Activated CD4-positive, alpha-beta memory T cell treated with anti-CD3 and anti-CD28 coated beads, Interleukin-2, amount 10 ng/mL, durations not matched to agents 7 days and 5 days (primary cell): Measurements from ENCODE around the gene XPNPEP1. TPM values are rescaled to one million over a fixed set of nuclear protein-coding genes. Genes with fewer than 3 reads are reported as not detected.

Experiments used
- CTCF ChIA-PET: fragments of 350-600 bp; sonication (Branson Sonifier 250); formaldehyde crosslinking; loops from one replicate; lab custom pipeline; 2021; ENCODE audit warnings: antibody characterized with exemption, inconsistent platforms; lab: Charles Lee
- POLR2A ChIA-PET: fragments of 350-600 bp; sonication (Branson Sonifier 250); formaldehyde crosslinking; loops from one replicate; lab custom pipeline; 2021; ENCODE audit warnings: antibody characterized with exemption; lab: Charles Lee
- DNase-seq: peaks from one replicate; pipeline ENCODE4 v3.0.0-alpha.2; 2020
- H3K27ac Mint-ChIP-seq: one replicate; pipeline ENCODE4 v1.8.0; 2021; ENCODE audit warnings: mild to moderate bottlenecking, mixed read lengths
- H3K27me3 Mint-ChIP-seq: one replicate; pipeline ENCODE4 v1.8.0; 2021; ENCODE audit warnings: mixed read lengths
- H3K36me3 Mint-ChIP-seq: one replicate; pipeline ENCODE4 v1.8.0; 2021; ENCODE audit warnings: low read depth, mixed read lengths
- H3K4me1 Mint-ChIP-seq: one replicate; pipeline ENCODE4 v1.8.0; 2021; ENCODE audit warnings: mixed read lengths
- H3K4me3 Mint-ChIP-seq: one replicate; pipeline ENCODE4 v1.8.0; 2021; ENCODE audit warnings: mild to moderate bottlenecking, mixed read lengths
- H3K9me3 Mint-ChIP-seq: one replicate; pipeline ENCODE4 v1.8.0; 2021; ENCODE audit warnings: mixed read lengths
- total RNA-seq, 2 experiments: library from RNA; stranded (reverse); gene quantifications; one replicate each; pipeline ENCODE4 v1.2.3, GENCODE V29; 2021

Gene XPNPEP1
- total RNA-seq, 2 experiments from 2014 or later: 78.7 to 90.3 TPM

- ChIA-PET CTCF (interaction anchor here (0.9 to 2.8 kb wide), 3 partner anchors 8 to 11 kb away, joined by 3 to 16 read pairs (median 3); no protein-coding TSS in a partner anchor), POLR2A (interaction anchor here (1.4 kb wide), 1 partner anchor 15 kb away, joined by 3 read pairs; no protein-coding TSS in a partner anchor)
- H3K9me3 Mint-ChIP-seq: no peaks in the 10 kb centered on the region
- peaks cover 36% of the 10 kb centered on the region for H3K4me1 Mint-ChIP-seq
- H3K27ac Mint-ChIP-seq: peak overlapping the region; percentile 13
- no peak overlapping the region for H3K4me3 Mint-ChIP-seq
- H3K27me3 Mint-ChIP-seq: no peaks in the 10 kb centered on the region
- DNase-seq: no peak
- peaks cover 67% of the 10 kb centered on the region for H3K36me3 Mint-ChIP-seq
Measured at GRCh38 chr10:109894516-109894915, 28.8 kb downstream of the XPNPEP1 start.

GRCh38 chr10:109893386-109893785, 29.9 kb downstream of the XPNPEP1 start:
- H3K27me3 Mint-ChIP-seq: no peaks in the 10 kb centered on the region
- H3K27ac Mint-ChIP-seq: no peak overlapping the region
- no peaks in the 10 kb centered on the region for H3K9me3 Mint-ChIP-seq
- no peak for DNase-seq
- POLR2A ChIA-PET: interaction anchor here (1.4 to 2.5 kb wide), 2 partner anchors 10 to 16 kb away, joined by 3 to 17 read pairs; no protein-coding TSS in a partner anchor
- H3K4me1 Mint-ChIP-seq: peaks cover 36% of the 10 kb centered on the region
- CTCF ChIA-PET: interaction anchor here (1.0 to 2.8 kb wide), 4 partner anchors 9 to 17 kb away, joined by 3 to 16 read pairs (median 4); no protein-coding TSS in a partner anchor
- no peak overlapping the region for H3K4me3 Mint-ChIP-seq
- H3K36me3 Mint-ChIP-seq: peaks cover 65% of the 10 kb centered on the region

- Mint-ChIP-seq H3K27me3 (no peaks in the 10 kb centered on the region), H3K9me3 (no peaks in the 10 kb centered on the region), H3K4me3 (no peak overlapping the region), H3K27ac (no peak overlapping the region), H3K4me1 (peaks cover 36% of the 10 kb centered on the region), H3K36me3 (peaks cover 65% of the 10 kb centered on the region)
- ChIA-PET CTCF (interaction anchor here (1.0 to 2.8 kb wide), 5 partner anchors 9 to 17 kb away, joined by 3 to 16 read pairs (median 3); no protein-coding TSS in a partner anchor), POLR2A (interaction anchor here (1.0 to 2.5 kb wide), 3 partner anchors 10 to 184 kb away, joined by 3 to 17 read pairs (median 4); no protein-coding TSS in a partner anchor)
- no peak for DNase-seq
Measured at GRCh38 chr10:109892931-109893330, 30.4 kb downstream of the XPNPEP1 start.

GRCh38 chr10:109892117-109892516, 31.2 kb downstream of the XPNPEP1 start:
- ChIA-PET POLR2A (interaction anchor here (1.0 to 2.5 kb wide), 4 partner anchors 11 to 185 kb away, joined by 3 to 17 read pairs (median 4); no protein-coding TSS in a partner anchor), CTCF (interaction anchor here (0.8 to 2.8 kb wide), 6 partner anchors 9 to 138 kb away, joined by 3 to 16 read pairs (median 4); no protein-coding TSS in a partner anchor)
- no peak overlapping the region for H3K4me3 Mint-ChIP-seq
- H3K27ac Mint-ChIP-seq: peak overlapping the region; percentile 22
- DNase-seq: no peak
- peaks cover 40% of the 10 kb centered on the region for H3K4me1 Mint-ChIP-seq
- peaks cover 64% of the 10 kb centered on the region for H3K36me3 Mint-ChIP-seq
- H3K27me3 Mint-ChIP-seq: no peaks in the 10 kb centered on the region
- H3K9me3 Mint-ChIP-seq: no peaks in the 10 kb centered on the region

GRCh38 chr10:109891105-109891504, 32.2 kb downstream of the XPNPEP1 start:
- Mint-ChIP-seq H3K4me3 (no peak overlapping the region), H3K27me3 (no peaks in the 10 kb centered on the region), H3K36me3 (peaks cover 67% of the 10 kb centered on the region), H3K27ac (no peak overlapping the region), H3K9me3 (no peaks in the 10 kb centered on the region), H3K4me1 (peaks cover 51% of the 10 kb centered on the region)
- DNase-seq: no peak
- CTCF ChIA-PET: interaction anchor here (0.6 to 2.5 kb wide), 3 partner anchors 12 to 256 kb away, joined by 3 to 9 read pairs (median 3); no protein-coding TSS in a partner anchor
- POLR2A ChIA-PET: interaction anchor here (0.7 to 2.5 kb wide), 2 partner anchors 12 to 20 kb away, joined by 3 to 17 read pairs; no protein-coding TSS in a partner anchor

- Mint-ChIP-seq H3K27me3 (no peaks in the 10 kb centered on the region), H3K9me3 (no peaks in the 10 kb centered on the region), H3K27ac (peak overlapping the region; percentile 21), H3K4me1 (peaks cover 59% of the 10 kb centered on the region), H3K36me3 (peaks cover 69% of the 10 kb centered on the region), H3K4me3 (no peak overlapping the region)
- no peak for DNase-seq
- CTCF ChIA-PET: interaction anchor here (1.0 to 2.5 kb wide), 2 partner anchors 13 to 257 kb away, joined by 3 to 9 read pairs; no protein-coding TSS in a partner anchor
- POLR2A ChIA-PET: interaction anchor here (1.1 to 1.4 kb wide), 2 partner anchors 13 to 189 kb away, joined by 4 to 6 read pairs; no protein-coding TSS in a partner anchor
Measured at GRCh38 chr10:109889867-109890266, 33.4 kb downstream of the XPNPEP1 start.

- Mint-ChIP-seq H3K36me3 (peaks cover 79% of the 10 kb centered on the region), H3K4me1 (peaks cover 54% of the 10 kb centered on the region), H3K4me3 (no peak overlapping the region), H3K9me3 (no peaks in the 10 kb centered on the region), H3K27ac (no peak overlapping the region), H3K27me3 (no peaks in the 10 kb centered on the region)
- DNase-seq: no peak
- ChIA-PET POLR2A (interaction anchor here (2.2 kb wide), 1 partner anchor 15 kb away, joined by 6 read pairs; no protein-coding TSS in a partner anchor), CTCF (no interaction called here)
Measured at GRCh38 chr10:109887776-109888175, 35.5 kb downstream of the XPNPEP1 start.

GRCh38 chr10:109887243-109887642, 36.1 kb downstream of the XPNPEP1 start:
- H3K4me3 Mint-ChIP-seq: no peak overlapping the region
- H3K36me3 Mint-ChIP-seq: peaks cover 81% of the 10 kb centered on the region
- CTCF ChIA-PET: interaction anchor here (0.8 kb wide), 1 partner anchor 8 kb away, joined by 3 read pairs; no protein-coding TSS in a partner anchor
- H3K4me1 Mint-ChIP-seq: peaks cover 50% of the 10 kb centered on the region
- H3K27me3 Mint-ChIP-seq: no peaks in the 10 kb centered on the region
- no peaks in the 10 kb centered on the region for H3K9me3 Mint-ChIP-seq
- POLR2A ChIA-PET: interaction anchor here (2.2 kb wide), 1 partner anchor 16 kb away, joined by 6 read pairs; no protein-coding TSS in a partner anchor
- DNase-seq: no peak
- H3K27ac Mint-ChIP-seq: no peak overlapping the region

GRCh38 chr10:109886781-109887140, 36.5 kb downstream of the XPNPEP1 start:
- ChIA-PET POLR2A (interaction anchor here (2.2 kb wide), 1 partner anchor 16 kb away, joined by 6 read pairs; no protein-coding TSS in a partner anchor), CTCF (interaction anchor here (0.8 kb wide), 1 partner anchor 9 kb away, joined by 3 read pairs; no protein-coding TSS in a partner anchor)
- Mint-ChIP-seq H3K9me3 (no peaks in the 10 kb centered on the region), H3K27me3 (no peaks in the 10 kb centered on the region), H3K36me3 (peaks cover 79% of the 10 kb centered on the region), H3K4me1 (peaks cover 45% of the 10 kb centered on the region), H3K4me3 (no peak overlapping the region), H3K27ac (peak overlapping the region; percentile 2)
- DNase-seq: no peak

- peaks cover 42% of the 10 kb centered on the region for H3K4me1 Mint-ChIP-seq
- no peaks in the 10 kb centered on the region for H3K9me3 Mint-ChIP-seq
- H3K27me3 Mint-ChIP-seq: no peaks in the 10 kb centered on the region
- peak overlapping the region; percentile 2 for H3K27ac Mint-ChIP-seq
- ChIA-PET CTCF (interaction anchor here (0.8 kb wide), 1 partner anchor 9 kb away, joined by 3 read pairs; no protein-coding TSS in a partner anchor), POLR2A (no interaction called here)
- H3K4me3 Mint-ChIP-seq: no peak overlapping the region
- H3K36me3 Mint-ChIP-seq: peaks cover 79% of the 10 kb centered on the region
- peak; percentile 25 for DNase-seq
Measured at GRCh38 chr10:109886037-109886780, 37.1 kb downstream of the XPNPEP1 start.

GRCh38 chr10:109883859-109884771, 39.2 kb downstream of the XPNPEP1 start:
- DNase-seq: peak; percentile 67
- Mint-ChIP-seq H3K27me3 (no peaks in the 10 kb centered on the region), H3K4me1 (peaks cover 29% of the 10 kb centered on the region), H3K9me3 (no peaks in the 10 kb centered on the region), H3K4me3 (no peak overlapping the region), H3K27ac (no peak overlapping the region), H3K36me3 (peaks cover 81% of the 10 kb centered on the region)
- CTCF ChIA-PET: interaction anchor here (0.6 to 2.5 kb wide), 52 partner anchors 9 to 406 kb away, joined by 3 to 29 read pairs (median 5); partner anchors contain the start of gene XPNPEP1
- POLR2A ChIA-PET: interaction anchor here (0.7 to 1.5 kb wide), 10 partner anchors 14 to 254 kb away, joined by 3 to 6 read pairs (median 4); no protein-coding TSS in a partner anchor
